K562 (cell line): Measurements from ENCODE around the gene EPB41L4A. TPM values are rescaled to one million over a fixed set of nuclear protein-coding genes. Genes with fewer than 3 reads are reported as not detected.

Experiments used
- CCNT2 ChIP-seq: IDR thresholded peaks from 2 replicates; pipeline ENCODE4 v1.6.1; 2011; ENCODE audit warnings: borderline replicate concordance, low read depth, mild to moderate bottlenecking, moderate library complexity, mixed read lengths, low read length; ENCODE audit not compliant: insufficient read length; ENCODE audit errors: extremely low read depth
- CEBPG ChIP-seq, 3 experiments: fragments of 200-800 bp in 1 of 3; sonication (Bioruptor generic) in 1 of 3; sonication (generic) in 1 of 3; formaldehyde crosslinking in 1 of 3; IDR thresholded peaks in 2 of 3; conservative IDR thresholded peaks in 1 of 3; 2 replicates each; pipeline versions ENCODE4 v1.6.1 to v1.8.0; 2016 to 2022; ENCODE audit warnings: missing compliant biosample characterization in 2 of 3, missing genetic modification characterization in 2 of 3, mild to moderate bottlenecking in 1 of 3, missing genetic modification reagents in 1 of 3
- CXXC5 ChIP-seq: fragments of 250-450 bp; sonication (Bioruptor Pico); IDR thresholded peaks from 2 replicates; pipeline ENCODE4 v1.8.0; 2022; ENCODE audit warnings: inconsistent platforms, mild to moderate bottlenecking, moderate library complexity
- DMBX1 ChIP-seq: fragments of 250-450 bp; sonication (Bioruptor Pico); IDR thresholded peaks from 2 replicates; pipeline ENCODE4 v1.8.0; 2022; ENCODE audit warnings: inconsistent platforms, mild to moderate bottlenecking, moderate library complexity, borderline replicate concordance
- FOXM1 ChIP-seq, 2 experiments: fragments of 450-650 bp in 1 of 2; sonication (generic) in 1 of 2; formaldehyde crosslinking in 1 of 2; IDR thresholded peaks; 2 replicates each; pipeline versions ENCODE4 v1.6.1 to v1.9.0; 2017 to 2022; ENCODE audit warnings: low read depth in 2 of 2, mild to moderate bottlenecking in 2 of 2, missing genetic modification reagents in 1 of 2, moderate library complexity in 1 of 2
- KLF6 ChIP-seq: fragments of 250-450 bp; sonication (Bioruptor Pico); IDR thresholded peaks from 2 replicates; pipeline ENCODE4 v1.4.0; 2020; ENCODE audit warnings: mild to moderate bottlenecking, moderate library complexity, borderline replicate concordance
- MAZ ChIP-seq, 2 experiments: fragments of 450-650 bp in 1 of 2; sonication (generic) in 1 of 2; formaldehyde crosslinking; IDR thresholded peaks in 1 of 2; conservative IDR thresholded peaks in 1 of 2; 2 replicates each; pipeline versions ENCODE4 v1.4.0 to v1.5.0; 2020; ENCODE audit warnings: mild to moderate bottlenecking in 1 of 2, missing genetic modification reagents in 1 of 2
- NEUROD1 ChIP-seq: fragments of 150-350 bp; IDR thresholded peaks from 2 replicates; pipeline ENCODE4 v1.6.1; 2014; ENCODE audit warnings: borderline replicate concordance, low read length, low read depth; ENCODE audit not compliant: partially characterized antibody
- NR2F6 ChIP-seq: fragments of 450-650 bp; formaldehyde crosslinking; IDR thresholded peaks from 2 replicates; pipeline ENCODE4 v1.4.0; 2020; ENCODE audit warnings: mild to moderate bottlenecking
- NR3C1 ChIP-seq: sonication (generic); formaldehyde crosslinking; IDR thresholded peaks from 2 replicates; pipeline ENCODE4 v1.8.1; 2022; ENCODE audit warnings: missing genetic modification reagents
- TEAD1 ChIP-seq, 2 experiments: fragments of 450-650 bp in 1 of 2; sonication (generic) in 1 of 2; formaldehyde crosslinking; IDR thresholded peaks; 2 replicates each; pipeline versions ENCODE4 v1.4.0 to v1.8.0; 2020 to 2022; ENCODE audit warnings: mild to moderate bottlenecking in 2 of 2, missing genetic modification reagents in 1 of 2
- ZNF408 ChIP-seq: fragments of 250-450 bp; sonication (Bioruptor Pico); IDR thresholded peaks from 2 replicates; pipeline ENCODE4 v1.4.0; 2020; ENCODE audit warnings: low read depth, mild to moderate bottlenecking, moderate library complexity
- ZNF507 ChIP-seq: conservative IDR thresholded peaks from 2 replicates; pipeline ENCODE4 v1.6.1; 2017; ENCODE audit warnings: missing genetic modification characterization, missing compliant biosample characterization
- ZNF639 ChIP-seq, 2 experiments: fragments of 200-800 bp in 1 of 2; sonication (Bioruptor generic) in 1 of 2; sonication (generic) in 1 of 2; formaldehyde crosslinking in 1 of 2; IDR thresholded peaks in 1 of 2; conservative IDR thresholded peaks in 1 of 2; 2 replicates each; pipeline versions ENCODE4 v1.5.0 to v1.6.1; 2016 to 2020; ENCODE audit warnings: missing compliant biosample characterization in 1 of 2, missing genetic modification characterization in 1 of 2, missing genetic modification reagents in 1 of 2
- polyA plus RNA-seq, 8 experiments: library from polyadenylated mRNA; depleted of rRNA in 4 of 8; stranded (reverse) in 5 of 8; unstranded in 3 of 8; fragments of >200 nt; fragmentation: Nextera tagmentation in 2 of 8; fragmentation: Illumina TruSeq in 1 of 8; extraction: Ambion mirVana in 2 of 8; extraction: Trizol in 1 of 8; gene quantifications; 2 replicates each; pipeline versions ENCODE4 v1.2.1 to v1.2.3, GENCODE V29; 2011 to 2014; ENCODE audit warnings: inconsistent platforms in 1 of 8, missing spikeins in 1 of 8
- total RNA-seq, 7 experiments: library from RNA; depleted of rRNA in 6 of 7; stranded (reverse); fragments of >200 nt in 6 of 7; fragmentation: Illumina TruSeq in 2 of 7; extraction: Trizol in 2 of 7; gene quantifications; 2 replicates each; pipeline versions ENCODE4 v1.2.1 to v1.2.3, GENCODE V29; 2011 to 2021; ENCODE audit warnings: low replicate concordance in 1 of 7

EPB41L4A gene
- total and polyA plus RNA-seq, 9 of the 15 experiments (the other 6 are each of a cell fraction or from before 2014, with no cell fraction given): 0.04 to 0.35 (median 0.12) TPM; not detected in 3

GRCh38 chr5:112419986-112420864 lies 1.1 kb upstream of the EPB41L4A start (continued):
- peak in 1 of 2 experiments; percentile 35; a peak in 2 of 4 replicates for TF ChIP-seq MAZ (CRISPR knock-in tag; conservative IDR thresholded peaks at IDR 0.05 in 1 of 2, IDR thresholded peaks at IDR 0.05 in 1 of 2)
- TF ChIP-seq CXXC5 (CRISPR knock-in tag): peak; percentile 40; the same call in 1 of the 2 replicates
- peak; percentile 23 for TF ChIP-seq CCNT2
- TF ChIP-seq NR3C1 (CRISPR knock-in tag): no peak
- no peak for TF ChIP-seq NEUROD1
- no peak for TF ChIP-seq NR2F6 (CRISPR knock-in tag)
- TF ChIP-seq ZNF408: no peak
- no peak for TF ChIP-seq FOXM1 (IDR thresholded peaks at IDR 0.05; ENCODE audit: low read depth)
- 0 out of 2 replicates have a peak, but pooled peaks have one; percentile 34 for TF ChIP-seq FOXM1 (CRISPR knock-in tag; IDR thresholded peaks at IDR 0.05; ENCODE audit: low read depth)
- no peak for TF ChIP-seq KLF6 (CRISPR knock-in tag)
- TF ChIP-seq DMBX1 (CRISPR knock-in tag): no peak
- 0 out of 2 replicates have a peak, but pooled peaks have one; percentile 39 for TF ChIP-seq CEBPG (CRISPR knock-in tag; IDR thresholded peaks at IDR 0.05)
- no peak for TF ChIP-seq CEBPG (tag; conservative IDR thresholded peaks at IDR 0.05 in 1 of 2, IDR thresholded peaks at IDR 0.05 in 1 of 2)
- no peak for TF ChIP-seq ZNF507 (tag)
- TF ChIP-seq ZNF639 (CRISPR knock-in tag; conservative IDR thresholded peaks at IDR 0.05 in 1 of 2, IDR thresholded peaks at IDR 0.05 in 1 of 2): no peak
- TF ChIP-seq TEAD1 (CRISPR knock-in tag; IDR thresholded peaks at IDR 0.05): peak in 1 of 2 experiments; percentile 45; a peak in 1 of 4 replicates
